Tibial nerve (tissue), 4 donors: Measurements from ENCODE around the gene S1PR2.
"Not testable (repeated sequence)": the region's sequence is repeated elsewhere in the genome, so short reads cannot be mapped to it uniquely, and the experiment has no call there.

Experiments used
- CTCF ChIP-seq, 5 experiments: fragments of 200-600 bp in 3 of 5; fragments of 450-650 bp in 2 of 5; sonication (generic) in 3 of 5; IDR thresholded peaks; one replicate each; pipeline ENCODE4 v1.5.1; 2016 to 2019; ENCODE audit warnings: antibody characterized with exemption in 5 of 5, mild to moderate bottlenecking in 3 of 5, moderate library complexity in 2 of 5
- EP300 ChIP-seq, 2 donors: sonication (generic); formaldehyde crosslinking; IDR thresholded peaks; one replicate each; pipeline ENCODE4 v1.6.1; 2017; ENCODE audit warnings: antibody characterized with exemption in 2 of 2, mild to moderate bottlenecking in 1 of 2

DNA sequence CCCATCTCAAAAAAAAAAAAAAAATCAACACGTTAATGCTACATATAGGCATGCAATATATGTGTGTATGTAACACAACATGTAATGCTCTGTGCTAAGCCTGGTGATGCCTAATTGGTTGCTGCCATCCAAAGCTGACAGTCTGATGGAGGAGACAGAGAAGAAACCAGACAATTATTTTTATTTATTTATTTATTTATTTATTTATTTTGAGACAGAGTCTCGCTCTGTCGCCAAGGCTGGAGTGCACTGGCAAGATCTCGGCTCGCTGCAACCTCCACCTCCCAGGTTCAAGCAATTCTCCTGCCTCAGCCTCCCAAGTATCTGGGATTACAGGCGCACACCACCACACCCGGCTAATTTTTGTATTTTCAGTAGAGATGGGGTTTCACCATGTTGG lies 4.3 kb upstream of the S1PR2 start:
- not testable (repeated sequence) for TF ChIP-seq CTCF, EP300 (IDR thresholded peaks at IDR 0.05)
